ENCODE measurements around the gene POU6F2. TPM values are rescaled to one million over a fixed set of nuclear protein-coding genes. Genes with fewer than 3 reads are reported as not detected.

POU6F2 gene
- total RNA-seq, 1 experiment from 2014 or later = 0.27 TPM

GRCh38 chr7:39211581-39211980, 233.9 kb downstream of the POU6F2 start:
- BruUV-seq (replicated peaks) = no TSS peak
- Histone ChIP-seq H3K4me3 (replicated peaks in 1 of 2; ENCODE audit: low read depth in 1 of 2, low read length in 2 of 2) (no peak overlapping the region), H3K9me3 (ENCODE audit: control insufficient read depth in 1 of 2, insufficient read depth in 1 of 2, low read depth in 1 of 2, low read length in 2 of 2) (no peaks in the 10 kb centered on the region), H3K4me2 (ENCODE audit: low read length) (no peak overlapping the region), H3K9ac (ENCODE audit: low read length) (no peak overlapping the region), H4K20me1 (ENCODE audit: insufficient read depth) (no peaks in the 10 kb centered on the region), H3K36me3 (ENCODE audit: control insufficient read depth in 1 of 2, insufficient read depth in 2 of 2, low read length in 2 of 2) (no peaks in the 10 kb centered on the region), H3K9me2 (ENCODE audit: insufficient read depth) (no peaks in the 10 kb centered on the region), H3K4me1 (ENCODE audit: control insufficient read depth in 1 of 2, insufficient read depth in 2 of 2, low read length in 2 of 2) (no peaks in the 10 kb centered on the region), H3K79me2 (ENCODE audit: insufficient read depth, low read length) (no peaks in the 10 kb centered on the region), H2AFZ (ENCODE audit: low read depth, low read length, poor library complexity, severe bottlenecking) (no peak overlapping the region), H3K27ac (ENCODE audit: low read depth, low read length) (no peak overlapping the region), H3K27me3 (ENCODE audit: insufficient read depth, low read length) (peaks cover 17% of the 10 kb centered on the region)
- DNase-seq (ENCODE audit: low read depth, low spot score) = no peak
- ChIA-PET RAD21 (ENCODE audit: low non-redundant PET in 1 of 2, low total read pairs in 2 of 2, uncharacterized antibody in 2 of 2, unreplicated experiment in 2 of 2) (no interaction called here), POLR2A (no interaction called here), CTCF (no interaction called here)
- ATAC-seq = no peak
- intact Hi-C loops (cut with micrococcal nuclease) = no loop called here
- no peak for TF ChIP-seq SRF (IDR thresholded peaks at IDR 0.05; ENCODE audit: low read depth)
- no peak for TF ChIP-seq CTCF (IDR thresholded peaks at IDR 0.05 in 2 of 3, conservative IDR thresholded peaks at IDR 0.05 in 1 of 3; ENCODE audit: borderline replicate concordance in 1 of 3, insufficient read depth in 1 of 3, low read depth in 2 of 3, low read length in 2 of 3)
- TF ChIP-seq CBX3 (IDR thresholded peaks at IDR 0.05; ENCODE audit: low read depth) = no peak
- TF ChIP-seq POLR2AphosphoS5 (IDR thresholded peaks at IDR 0.05; ENCODE audit: low read depth, low read length) = no peak
- TF ChIP-seq SIN3A (IDR thresholded peaks at IDR 0.05; ENCODE audit: low read depth) = no peak
- no peak for TF ChIP-seq EZH2phosphoT487 (IDR thresholded peaks at IDR 0.05; ENCODE audit: borderline replicate concordance)
- no peak for TF ChIP-seq ELF1 (IDR thresholded peaks at IDR 0.05; ENCODE audit: borderline replicate concordance, low read depth)
- no peak for TF ChIP-seq ZFX (IDR thresholded peaks at IDR 0.05)
- no peak for TF ChIP-seq REST (IDR thresholded peaks at IDR 0.05; ENCODE audit: low read depth)
- no peak for TF ChIP-seq EZH2 (IDR thresholded peaks at IDR 0.05)
- no peak for TF ChIP-seq YY1 (IDR thresholded peaks at IDR 0.05; ENCODE audit: extremely low read depth, insufficient replicate concordance, low read depth, low read length)
- TF ChIP-seq ZBTB33 (IDR thresholded peaks at IDR 0.05; ENCODE audit: extremely low read depth, insufficient replicate concordance, low read length) = no peak
- no peak for TF ChIP-seq FOSL1 (IDR thresholded peaks at IDR 0.05; ENCODE audit: low read depth)
- TF ChIP-seq RAD21 (IDR thresholded peaks at IDR 0.05; ENCODE audit: low read depth) = no peak
- TF ChIP-seq MAX (IDR thresholded peaks at IDR 0.05) = no peak
